GM19397 (cell line): ENCODE data around the gene TPM1.
"Not testable (repeated sequence)": the region's sequence is repeated elsewhere in the genome, so short reads cannot be mapped to it uniquely, and the experiment has no call there.

ENCODE experiments used
- ATAC-seq: cut with Tn5 transposase; IDR thresholded peaks from one replicate; pipeline ENCODE4 v1.9.1; 2021; ENCODE audit warnings: mild to moderate bottlenecking, moderate library complexity; ENCODE audit not compliant: unreplicated experiment

The TPM1 gene

GRCh38 chr15:63041974-63042876, at the start of gene TPM1:
Gene TPM1, plus strand, starts transcription at chr15:63042747. Its CDS starts 83 bp downstream, at chr15:63042830.
- no peak for ATAC-seq

GRCh38 chr15:62993066-62993465, 49.5 kb upstream of the TPM1 start:
- no peak for ATAC-seq

DNA sequence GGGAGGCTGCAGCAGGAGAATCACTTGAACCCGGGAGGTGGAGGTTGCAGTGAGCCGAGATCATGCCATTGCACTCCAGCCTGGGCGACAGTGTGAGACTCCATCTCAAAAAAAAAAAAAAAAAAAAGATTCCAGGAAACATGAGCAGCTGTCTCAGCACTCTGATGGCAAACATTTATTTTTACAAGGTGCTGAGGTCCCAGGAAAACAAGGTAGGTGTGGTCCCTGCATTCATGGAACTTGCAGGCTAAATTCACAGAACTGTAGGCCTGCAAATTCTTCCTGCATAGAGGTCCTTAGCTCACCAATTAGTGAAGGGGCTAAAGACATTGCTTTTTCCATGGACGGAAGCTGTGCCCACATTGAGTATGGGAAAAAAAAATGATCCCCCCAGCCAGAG, 48.9 kb upstream of the TPM1 start:
- not testable (repeated sequence) for ATAC-seq

DNA sequence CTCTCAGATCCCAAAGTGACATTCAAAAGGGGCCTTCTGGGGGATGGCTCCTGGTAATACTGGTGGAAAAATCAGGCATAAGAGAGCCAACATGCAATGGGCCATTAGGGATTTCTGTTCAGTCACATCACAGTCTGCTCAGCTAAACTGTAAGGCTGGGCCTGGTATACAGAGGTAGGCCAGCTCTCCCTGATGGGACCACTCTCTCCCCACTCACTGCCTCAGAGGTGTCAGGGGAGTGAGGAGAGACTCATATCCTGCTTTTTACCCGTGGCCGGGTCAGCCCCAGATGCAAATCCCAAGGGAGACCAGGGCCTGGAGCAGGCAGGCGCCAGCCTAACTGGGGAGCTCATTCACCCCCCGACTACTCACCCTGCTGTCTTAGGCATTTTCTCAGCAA, 48.1 kb upstream of the TPM1 start:
- ATAC-seq: no peak

GRCh38 chr15:62994975-62995681, 47.4 kb upstream of the TPM1 start:
- ATAC-seq: no peak

GRCh38 chr15:62997441-62997840, 45.1 kb upstream of the TPM1 start:
- ATAC-seq: no peak

DNA sequence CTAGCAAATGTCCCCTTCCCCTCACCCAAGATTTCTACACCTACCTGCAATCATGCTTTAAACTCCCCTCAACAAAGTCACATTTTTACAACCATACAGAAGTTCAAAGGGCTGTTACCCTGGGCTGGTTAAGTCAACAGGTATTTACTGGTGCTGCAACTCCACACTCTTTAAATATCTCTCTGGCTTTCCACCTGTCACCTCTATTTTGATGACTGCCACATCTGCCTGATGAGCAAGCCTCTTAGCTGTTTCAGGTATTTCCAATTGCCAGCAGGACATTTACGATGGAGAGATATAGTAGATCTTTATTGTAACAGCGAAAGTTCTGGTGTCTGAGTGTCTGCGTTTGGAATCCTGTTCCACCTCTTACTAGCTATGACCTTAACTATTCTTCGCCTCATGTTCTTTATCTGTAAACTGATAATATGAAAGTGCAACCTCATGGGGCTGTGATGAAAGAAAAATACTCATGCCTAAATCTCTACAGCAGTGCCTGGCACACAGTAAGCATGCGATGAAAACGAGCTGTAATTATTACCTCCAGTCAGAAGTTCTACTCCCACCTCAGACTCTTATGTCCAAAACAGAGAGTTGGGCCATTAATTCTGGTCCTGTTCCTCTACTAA, 44.2 kb upstream of the TPM1 start:
- no peak for ATAC-seq

- ATAC-seq: no peak
Observed at GRCh38 chr15:62999178-62999577, 43.4 kb upstream of the TPM1 start.

- ATAC-seq: no peak
Observed at GRCh38 chr15:62999923-63000561, 42.5 kb upstream of the TPM1 start.

DNA sequence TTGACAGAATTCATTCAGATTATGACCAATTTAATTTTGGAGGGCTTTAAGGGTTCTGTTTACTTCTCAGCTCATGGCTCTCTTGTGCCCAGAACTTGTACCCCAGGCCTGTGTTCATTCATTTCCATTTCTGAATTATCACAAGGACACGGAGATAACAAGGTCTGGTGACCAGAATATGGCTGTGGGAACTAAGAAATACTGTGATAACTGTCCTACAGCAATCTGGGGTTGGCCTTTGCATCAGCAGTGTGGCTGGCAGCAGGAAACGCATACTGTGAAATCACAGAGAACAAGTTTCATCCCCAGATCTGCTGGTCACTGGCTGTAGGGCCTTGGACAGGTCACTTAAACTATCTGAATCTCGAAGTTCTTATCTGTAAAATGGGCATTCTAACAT, 41.8 kb upstream of the TPM1 start:
- no peak for ATAC-seq

GRCh38 chr15:63004211-63004610, 38.3 kb upstream of the TPM1 start:
- ATAC-seq: no peak

- ATAC-seq: no peak
Observed at GRCh38 chr15:63006032-63006878, 36.3 kb upstream of the TPM1 start.

DNA sequence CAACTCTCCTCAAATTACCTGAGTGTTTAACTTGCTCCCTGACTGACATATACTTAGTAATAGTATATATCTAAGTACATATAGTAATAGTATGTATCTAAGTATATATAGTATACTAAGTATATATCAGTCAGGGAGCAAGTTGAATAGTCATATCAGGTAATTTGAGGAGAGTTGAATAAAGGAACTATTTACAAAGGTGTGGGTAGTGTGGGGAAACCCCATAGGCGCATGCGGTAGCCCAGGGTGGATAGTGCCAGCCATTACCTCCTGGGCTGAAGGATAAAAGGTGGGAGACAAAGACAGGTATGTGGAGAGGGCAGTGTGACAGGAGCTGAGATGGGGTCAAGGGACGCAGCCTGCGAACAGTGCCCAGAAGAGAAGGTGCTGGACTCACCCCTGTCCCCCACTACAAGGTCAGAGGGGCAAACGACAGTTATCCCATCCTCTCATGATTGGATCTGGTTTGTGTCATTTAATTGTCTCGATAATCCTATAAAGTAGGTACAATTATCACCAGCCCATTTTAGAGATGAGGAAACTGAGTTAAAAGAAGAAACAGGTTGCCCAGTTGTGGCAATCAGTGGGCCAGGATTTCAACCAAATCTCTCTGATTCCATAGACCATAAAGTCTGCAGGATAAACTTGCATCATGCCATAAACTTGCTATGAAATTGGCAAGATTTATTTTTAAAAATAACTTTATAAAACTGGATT, 34.1 kb upstream of the TPM1 start:
- ATAC-seq: no peak

- no peak for ATAC-seq
Observed at GRCh38 chr15:63010386-63010785, 32.2 kb upstream of the TPM1 start.

DNA sequence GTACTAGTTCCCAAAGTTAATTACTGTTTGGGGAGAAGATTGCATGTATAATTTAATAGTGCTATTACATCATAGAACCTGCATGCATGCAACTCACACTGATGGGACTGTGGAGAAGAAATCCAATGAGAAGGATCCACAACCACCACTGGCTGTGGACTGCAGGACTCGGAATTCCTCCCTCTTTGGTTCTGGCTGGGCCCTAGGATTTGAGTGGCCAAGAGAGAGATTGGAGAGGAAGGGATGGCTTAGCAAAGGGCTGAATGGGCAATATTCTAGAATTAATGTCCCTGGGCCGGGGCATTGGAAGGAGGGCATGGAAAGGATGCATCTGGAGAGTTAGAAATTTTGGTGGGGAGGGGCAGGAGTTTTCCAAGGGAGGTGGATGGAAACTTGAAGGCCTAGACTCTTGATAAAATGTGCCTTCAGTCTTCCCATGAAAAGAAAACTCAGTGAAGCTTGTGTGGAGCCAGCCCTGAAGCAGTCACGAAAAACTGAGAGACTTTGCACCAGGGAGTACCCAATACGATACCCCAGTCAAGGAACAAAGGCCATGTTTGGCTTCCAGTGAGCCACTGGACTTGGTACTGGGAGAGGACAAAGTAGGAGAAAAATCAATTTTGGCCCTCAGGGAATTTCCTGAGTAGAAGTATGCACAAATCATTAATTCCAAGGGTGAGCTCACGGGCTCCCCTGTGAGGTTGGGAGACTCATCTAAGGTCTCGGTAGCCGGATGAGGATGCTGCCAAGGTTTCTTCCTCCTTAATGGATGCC, 31.4 kb upstream of the TPM1 start:
- ATAC-seq: no peak

DNA sequence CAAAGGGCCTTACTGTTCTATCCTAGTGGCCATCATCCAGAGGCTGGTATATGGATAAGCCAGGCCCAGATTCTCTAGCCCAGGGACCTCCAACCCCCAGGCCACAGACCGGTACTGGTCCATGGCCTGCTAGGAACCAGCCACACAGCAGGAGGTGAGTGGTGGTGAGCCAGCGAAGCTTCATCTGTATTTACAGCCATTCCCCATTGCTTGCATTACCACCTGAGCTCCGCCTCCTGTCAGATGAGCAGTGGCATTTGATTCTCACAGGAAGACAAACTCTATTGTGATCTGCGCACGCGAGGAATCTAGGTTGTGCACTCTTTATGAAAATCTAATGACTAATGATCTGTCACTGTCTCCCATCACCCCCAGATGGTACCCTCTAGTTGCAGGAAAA, 30.1 kb upstream of the TPM1 start:
- no peak for ATAC-seq

GRCh38 chr15:63013052-63013808, 29.3 kb upstream of the TPM1 start:
- no peak for ATAC-seq

GRCh38 chr15:63014578-63014977, 28.0 kb upstream of the TPM1 start:
- ATAC-seq: no peak
